Limb (tissue), 2 donors: ENCODE data around the gene DUS4L.

Experiments used
- DNase-seq, 2 donors: peaks; one replicate each; pipeline ENCODE4 v3.0.0-alpha.2; 2016; ENCODE audit errors: extremely low spot score in 2 of 2

The DUS4L gene

DNA sequence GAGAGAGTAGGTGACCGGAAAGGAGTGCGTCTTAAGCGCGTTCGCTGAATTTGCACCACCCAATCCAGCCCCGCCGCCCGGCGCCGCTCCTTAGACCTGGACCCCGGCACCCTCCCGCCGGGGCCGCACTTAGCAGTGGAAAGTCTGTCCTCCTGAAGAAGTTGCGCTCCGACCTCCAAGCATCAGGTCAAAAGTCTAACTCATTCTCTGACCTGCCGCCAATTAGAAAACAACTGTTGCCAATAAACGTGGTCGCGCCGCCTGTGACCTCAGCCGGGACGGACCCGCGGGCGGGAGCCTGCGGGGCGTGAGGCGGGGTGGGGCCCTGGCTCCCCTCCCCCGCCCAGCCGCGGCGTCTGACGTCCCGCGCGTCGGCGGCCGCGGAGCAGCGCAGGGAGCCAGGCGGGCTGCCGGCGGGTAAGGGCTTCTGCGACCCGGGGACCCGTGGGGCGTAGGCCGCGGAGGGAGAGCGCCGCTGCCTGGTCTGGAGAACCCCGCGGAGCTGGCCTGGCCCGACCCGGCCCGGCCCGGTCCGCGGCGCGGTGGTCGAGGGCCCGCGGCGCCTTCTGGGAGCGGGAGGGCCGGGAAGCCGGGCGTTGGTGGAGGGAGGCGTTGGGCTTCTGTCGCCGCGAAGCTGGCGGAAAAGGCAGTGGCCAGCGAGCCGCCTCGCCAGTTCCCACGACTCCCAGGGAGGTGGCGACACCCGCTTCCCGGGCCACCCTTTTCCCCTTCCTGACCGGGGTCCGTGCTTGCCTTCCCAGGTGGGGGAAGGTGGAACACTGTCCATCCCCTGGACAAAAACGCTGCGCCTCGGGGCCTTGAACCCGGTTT is 16.3 kb downstream of the DUS4L start, which contains the start of gene BCAP29:
TSS of gene BCAP29 (plus strand) at position 362 of the 831 bp plus-strand sequence. CDS start 527 bp downstream, outside the sequence.
- DNase-seq = peak; percentile 78 to 83

DNA sequence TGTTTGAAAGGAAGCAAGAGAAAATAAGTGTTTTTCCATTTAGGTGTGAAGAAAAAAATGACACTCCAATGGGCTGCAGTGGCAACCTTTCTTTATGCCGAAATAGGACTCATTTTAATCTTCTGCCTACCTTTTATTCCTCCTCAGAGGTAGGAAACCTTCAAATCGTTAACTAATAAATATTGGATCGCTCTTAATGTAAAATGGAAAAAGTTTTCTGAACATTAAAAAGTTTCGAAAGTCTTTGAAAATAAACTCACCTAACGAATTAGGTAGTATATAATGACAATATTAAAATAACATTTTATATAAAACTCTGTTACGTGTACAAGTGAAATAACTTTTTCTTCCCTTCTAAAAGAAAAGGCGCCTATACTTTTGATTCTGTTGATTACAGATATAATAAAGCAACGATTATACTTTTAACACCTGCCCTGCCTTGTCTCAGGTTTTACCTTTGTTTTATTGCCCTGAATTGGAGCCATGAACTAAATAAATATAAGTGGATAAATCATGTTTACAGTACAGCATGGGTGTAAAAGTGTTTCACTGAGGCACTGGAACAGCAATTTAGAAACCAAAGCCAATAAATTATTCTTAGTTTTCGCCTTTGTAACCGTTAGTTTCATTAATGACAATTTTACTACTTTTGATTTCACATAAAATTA is 17.1 kb downstream of the DUS4L start:
- no peak for DNase-seq

DNA sequence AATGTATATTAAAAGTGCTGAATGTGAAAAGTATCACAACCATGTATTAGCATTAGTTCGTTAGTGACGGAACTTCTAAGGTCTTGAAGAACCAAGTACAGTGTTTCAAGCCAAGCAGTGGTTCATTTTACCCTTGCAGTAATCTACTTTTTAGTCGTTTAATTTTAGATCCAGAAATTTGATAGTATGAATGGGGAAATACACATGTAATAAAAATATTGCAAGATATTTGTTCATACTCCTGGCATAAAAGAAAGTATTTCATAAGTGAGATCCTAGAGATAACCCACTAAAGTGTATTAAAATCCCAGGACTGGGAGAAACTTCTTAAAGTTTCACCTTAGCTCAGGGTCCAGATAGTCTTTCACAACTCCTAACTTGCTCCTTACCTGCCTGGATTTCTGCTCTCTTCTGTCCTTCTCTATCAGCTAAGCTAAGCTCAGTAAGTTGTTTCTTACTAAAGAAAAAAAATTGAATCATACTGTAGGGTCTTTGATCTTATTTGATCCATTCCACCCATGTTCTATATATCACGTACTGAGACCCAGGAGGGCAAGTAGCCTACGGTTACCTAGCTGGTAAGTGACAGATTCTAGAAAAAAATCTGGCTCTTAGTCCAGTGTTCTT is 17.7 kb downstream of the DUS4L start:
- no peak for DNase-seq

DNA sequence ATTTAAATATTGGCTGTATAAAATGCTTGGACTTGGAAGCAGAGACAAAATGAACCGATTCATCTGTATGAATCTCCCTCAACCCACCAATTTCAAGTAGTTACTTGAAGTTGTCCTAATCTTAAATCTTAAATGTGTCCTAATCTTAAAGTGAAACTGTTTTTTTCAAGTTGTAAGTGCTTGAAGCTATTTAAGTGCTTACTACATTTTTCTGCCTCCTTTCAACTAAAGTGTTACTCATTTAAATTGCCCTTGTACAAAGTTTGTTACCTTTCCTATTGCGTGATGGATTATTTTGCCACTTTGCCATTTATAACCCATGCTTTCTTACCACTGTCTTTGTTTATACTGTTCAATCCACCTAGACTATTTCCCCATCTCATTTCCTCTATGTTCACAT is 19.1 kb downstream of the DUS4L start:
- no peak for DNase-seq

DNA sequence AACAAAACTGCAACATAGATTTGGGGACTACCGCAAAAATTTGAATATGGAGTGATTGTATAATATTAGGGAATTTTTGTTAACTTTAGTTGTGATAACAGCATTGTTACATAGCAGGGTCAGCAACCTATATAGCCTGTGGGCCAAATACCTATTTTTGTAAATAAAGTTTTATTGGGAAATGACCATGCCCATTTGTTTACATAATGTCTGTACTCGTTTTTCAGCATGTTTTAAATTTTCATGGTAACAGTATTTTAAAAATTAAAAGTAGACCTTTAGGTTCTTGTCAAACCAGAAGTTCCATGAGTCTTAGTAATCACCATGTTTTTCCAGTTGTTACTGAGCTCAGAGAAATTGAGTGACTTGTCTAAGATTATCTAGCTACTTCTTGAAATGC is 20.9 kb downstream of the DUS4L start:
- DNase-seq = no peak

DNA sequence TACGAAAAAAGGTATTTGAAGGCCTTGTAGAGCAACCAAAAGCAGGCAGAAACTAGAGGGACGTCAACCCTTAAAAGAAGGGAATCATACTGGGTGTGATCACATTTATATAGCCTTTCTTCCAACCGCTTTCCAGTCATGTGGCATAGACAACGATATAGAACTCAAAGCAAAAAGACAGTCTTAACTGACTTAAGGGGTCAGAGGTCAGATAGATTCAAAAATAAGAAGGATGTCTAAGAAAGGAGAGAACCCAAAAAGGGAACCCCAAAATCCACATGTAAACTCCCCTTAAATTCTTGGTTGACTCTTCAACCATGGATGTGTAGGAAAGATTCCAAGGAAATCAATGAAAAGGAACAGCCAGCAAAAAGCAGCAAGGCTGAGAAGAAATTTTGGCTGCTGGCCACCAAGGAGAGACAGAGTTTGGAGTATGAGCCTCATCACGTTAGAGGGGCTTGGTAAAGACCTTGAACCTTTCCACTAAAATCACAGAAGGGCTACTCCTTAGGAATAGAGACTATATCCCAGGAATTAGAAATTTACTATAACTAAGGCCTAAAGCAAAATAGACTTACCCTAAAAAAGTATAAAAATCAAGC is 24.9 kb downstream of the DUS4L start:
- no peak for DNase-seq

DNA sequence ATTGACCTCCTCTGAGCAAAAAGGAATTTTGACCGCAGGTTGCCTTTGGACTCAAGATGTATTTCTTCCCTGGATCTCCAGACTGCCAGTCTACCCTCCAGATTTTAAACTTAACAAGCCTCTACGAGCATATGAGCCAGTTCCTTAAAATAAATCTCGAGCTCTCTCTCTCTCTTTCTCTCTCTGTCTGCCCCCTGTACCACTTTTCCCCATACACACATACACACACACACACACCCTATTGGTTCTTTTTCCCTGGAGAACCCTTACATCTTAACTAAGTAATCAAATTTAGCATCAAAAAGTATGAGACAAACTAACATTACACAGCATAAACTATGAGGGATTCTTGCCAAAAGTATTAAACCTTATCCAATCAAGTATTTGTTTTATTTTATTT is 27.6 kb downstream of the DUS4L start:
- DNase-seq = no peak

DNA sequence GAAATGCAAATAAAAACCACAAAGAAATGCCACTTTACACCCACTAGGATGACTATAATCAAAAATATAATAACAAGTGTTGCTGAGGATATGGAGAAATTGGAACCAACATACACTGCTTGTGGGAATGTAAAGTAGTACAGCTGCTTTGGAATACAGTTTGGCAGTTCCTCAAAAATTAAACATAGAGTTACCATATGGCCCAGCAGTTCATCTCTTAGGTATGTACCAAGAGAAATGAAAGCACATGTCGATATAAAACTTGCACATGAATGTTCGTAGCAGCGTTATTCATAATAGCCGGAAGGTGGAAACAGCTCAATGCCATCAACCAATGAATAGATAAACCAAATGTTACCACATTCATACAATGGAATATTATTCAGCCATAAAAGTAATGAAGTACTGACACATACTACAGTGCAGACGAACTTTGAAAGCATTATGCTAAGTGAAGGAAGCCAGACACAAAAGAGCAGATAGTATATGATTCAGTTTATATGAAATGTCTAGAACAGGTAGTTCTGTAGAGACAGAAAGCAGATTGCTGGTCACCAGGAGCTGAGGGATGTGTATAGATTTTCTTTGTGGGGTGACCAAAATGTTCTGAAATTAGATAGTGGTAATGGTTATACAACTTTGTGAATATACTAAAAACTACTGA is 28.7 kb downstream of the DUS4L start:
- no peak for DNase-seq

DNA sequence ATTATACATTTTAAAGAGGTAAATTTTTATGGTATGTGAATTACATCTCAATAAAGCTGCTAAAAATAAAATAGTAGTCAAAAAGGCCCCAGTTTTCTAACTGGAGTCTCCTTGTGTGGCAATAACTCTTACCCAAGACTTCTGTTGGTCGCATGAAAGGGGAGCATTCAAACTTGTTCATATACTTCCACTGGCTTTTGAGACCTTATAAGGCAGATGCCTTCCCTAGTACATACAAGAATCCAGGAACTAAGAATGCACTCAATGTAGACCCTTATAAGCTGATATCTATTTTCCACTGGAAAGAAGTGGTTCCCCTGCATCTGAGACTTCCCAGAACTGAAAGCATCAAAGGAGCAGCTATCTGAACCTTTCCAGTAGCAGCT is 29.2 kb downstream of the DUS4L start:
- DNase-seq = no peak

DNA sequence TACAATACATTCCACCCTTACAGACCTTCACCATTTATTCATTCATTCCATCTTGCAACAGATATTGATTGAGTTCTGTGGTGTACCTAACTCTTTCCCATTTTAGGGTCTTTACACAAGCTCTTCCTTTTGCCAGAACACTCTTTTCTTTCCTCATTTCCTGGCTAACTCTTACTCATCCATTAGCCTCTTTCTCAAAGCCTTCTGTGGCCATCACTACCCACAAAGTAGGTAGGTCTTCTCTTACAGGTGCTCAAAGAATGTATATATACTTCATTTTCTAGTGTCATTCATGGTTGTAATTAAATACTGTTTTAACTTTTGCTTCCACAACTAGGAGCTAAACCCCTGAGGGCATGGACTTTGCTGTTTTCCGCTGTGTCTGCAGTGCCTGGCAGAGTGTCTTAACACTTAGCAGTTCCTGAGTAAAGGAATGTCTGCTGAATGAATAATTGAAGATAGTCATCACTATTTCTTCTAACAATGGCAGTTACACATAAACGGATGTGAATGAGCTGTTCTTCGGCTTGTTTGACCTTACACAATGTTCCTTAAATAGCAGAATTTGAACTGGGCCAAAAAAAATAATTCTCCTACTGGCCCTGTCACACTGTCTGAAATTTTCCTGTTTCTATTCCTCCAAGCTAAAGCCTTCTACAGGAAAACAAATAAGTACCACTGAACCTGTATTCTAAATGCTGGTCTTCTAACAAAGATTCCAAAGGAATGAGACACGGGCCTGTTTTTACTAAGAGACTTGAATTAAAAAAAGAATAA is 31.4 kb downstream of the DUS4L start:
- no peak for DNase-seq

DNA sequence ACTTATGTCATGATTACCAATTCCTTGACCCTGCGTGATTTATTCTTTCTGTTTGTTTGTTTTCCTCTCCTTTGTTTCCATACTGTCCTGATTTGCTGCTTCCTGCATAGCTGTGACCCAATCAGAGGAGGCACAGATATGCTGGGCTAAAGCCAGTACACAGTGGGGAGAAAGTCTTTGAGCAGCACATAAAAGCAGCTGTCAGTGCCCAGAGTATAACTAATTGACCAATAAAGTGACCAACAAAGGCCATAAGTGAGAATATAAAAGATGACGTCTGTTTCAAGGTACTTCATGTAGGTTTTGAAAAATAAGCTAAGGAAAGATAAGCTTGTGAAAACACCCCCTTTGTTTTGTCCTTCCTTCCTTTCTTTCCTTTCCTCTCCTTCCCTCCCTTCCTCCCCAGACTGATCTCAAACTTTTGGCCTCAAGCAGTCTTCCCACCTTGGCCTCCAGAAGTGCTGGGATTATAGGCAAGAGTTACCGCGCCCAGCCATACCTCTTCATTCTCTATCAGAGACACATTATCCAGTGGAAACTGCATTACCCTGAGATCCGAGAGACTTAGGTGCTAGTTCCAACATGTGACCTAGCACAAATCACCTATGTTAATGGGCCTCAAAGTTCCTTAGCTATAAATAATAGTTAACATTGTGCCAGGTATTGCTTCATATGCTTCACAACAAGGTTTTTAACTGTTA is 33.3 kb downstream of the DUS4L start:
- no peak for DNase-seq

DNA sequence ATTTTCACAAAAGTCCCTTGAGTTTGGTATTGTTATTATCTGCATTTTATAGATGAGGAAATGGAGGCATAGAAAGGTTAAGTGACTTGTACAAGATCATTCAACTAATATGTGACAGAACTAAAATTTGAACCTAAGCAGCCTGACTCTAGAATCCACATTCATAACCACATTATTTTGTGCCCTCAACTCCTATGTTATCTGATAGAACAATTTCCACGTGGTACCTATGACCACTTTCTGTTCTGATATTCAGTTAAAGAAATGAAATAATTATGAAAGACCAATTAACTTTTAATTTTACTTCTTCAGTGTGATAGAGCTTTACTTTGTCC is 33.8 kb downstream of the DUS4L start:
- DNase-seq = no peak

DNA sequence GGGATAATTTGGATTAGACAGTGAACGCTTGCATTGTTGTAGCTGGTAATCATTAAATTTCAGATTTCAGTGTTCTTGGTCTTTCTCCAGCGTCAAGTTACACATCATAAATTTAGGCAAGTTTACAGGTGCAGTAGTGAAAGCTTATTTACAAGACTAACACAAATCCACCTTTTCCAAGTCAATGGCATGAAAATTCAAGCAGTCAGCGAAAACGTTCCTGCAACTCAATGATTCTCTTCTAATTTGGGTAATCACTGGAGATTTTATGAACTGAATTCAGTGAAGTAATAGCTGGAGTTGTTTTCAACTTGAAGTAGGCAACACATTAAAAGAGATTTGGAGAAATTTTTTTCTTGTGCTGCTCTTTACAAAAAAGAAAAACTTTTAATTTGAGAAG is 34.2 kb downstream of the DUS4L start:
- no peak for DNase-seq

DNA sequence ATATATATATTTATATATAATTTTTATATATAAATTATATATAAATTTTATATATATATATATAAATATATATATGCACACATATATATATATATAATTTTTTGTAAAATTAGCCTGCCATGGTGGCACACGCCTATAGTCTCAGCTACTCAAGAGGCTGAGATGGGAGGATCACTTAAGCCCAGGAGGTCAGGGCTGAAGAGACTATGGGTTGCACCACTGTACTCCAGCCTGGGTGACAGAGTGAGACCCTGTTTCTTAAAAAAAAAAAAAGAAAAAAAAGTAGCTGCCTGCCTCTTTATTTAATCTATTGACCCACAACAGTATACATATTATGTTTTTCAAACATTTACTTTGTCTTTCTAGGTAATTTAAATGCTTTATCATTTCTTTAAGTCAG is 35.5 kb downstream of the DUS4L start:
- no peak for DNase-seq

DNA sequence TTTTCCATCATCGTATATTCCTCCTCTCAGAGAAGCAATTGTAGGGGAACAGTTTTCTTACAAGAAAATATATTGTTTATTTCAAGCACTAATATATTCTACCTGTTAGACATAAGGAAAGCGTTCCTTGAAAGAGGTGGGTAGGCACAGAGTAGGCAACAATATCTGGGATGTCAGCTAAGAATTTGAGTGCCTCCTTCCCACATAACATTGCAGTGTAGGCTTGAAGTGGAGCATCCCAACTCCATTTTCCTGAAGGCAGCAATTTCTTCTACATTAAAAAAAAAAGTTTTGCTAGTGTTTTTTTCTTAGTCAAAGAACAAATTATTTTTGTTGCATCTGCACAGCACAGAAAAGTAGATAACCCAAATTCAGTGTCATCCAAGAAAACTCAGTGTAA is 37.0 kb downstream of the DUS4L start:
- no peak for DNase-seq

DNA sequence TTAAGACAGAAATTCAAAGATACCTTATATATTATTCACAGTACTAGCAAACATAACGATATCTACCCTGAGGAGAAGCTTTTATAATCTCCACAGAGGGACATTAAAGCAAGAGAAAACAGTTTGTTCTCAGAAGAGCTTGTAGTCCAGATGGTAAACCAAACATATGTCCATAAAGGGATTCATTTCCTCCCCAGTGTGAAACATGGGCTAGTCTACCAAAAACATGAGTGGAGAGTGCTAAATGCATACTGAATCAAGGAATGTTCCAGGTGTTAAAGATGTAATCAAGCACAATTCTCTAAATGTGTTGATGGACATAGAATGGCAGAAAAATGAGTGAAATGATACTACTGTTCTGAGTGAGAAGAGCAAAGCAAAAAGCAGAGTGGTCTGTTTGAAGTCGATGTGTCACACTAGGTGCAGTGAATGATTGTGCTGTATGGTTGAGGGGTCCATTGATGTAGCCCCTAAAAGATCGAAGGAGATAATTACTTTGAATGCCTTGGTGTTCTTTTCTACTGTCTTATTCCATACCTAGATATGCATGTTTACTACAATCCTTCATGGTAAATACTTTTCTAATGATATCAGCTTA is 41.5 kb downstream of the DUS4L start:
- no peak for DNase-seq

DNA sequence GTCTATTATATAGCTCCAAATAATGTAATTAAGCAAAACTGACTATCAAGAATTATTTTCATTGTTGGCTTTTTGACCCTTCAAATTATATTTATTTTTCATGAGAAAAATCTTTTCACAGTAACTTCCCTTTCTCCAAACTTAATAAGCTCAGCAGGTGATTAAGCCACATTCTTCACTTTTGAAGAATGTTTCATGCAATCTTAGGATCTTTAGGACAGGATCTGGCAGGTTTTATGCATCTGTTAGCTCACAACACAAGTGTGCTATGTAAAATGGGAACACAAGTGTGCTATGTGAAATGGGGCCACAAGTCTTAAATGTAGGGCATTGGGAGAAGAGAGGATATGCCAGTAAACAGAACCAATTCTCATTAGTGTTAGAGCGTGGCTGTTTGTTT is 42.5 kb downstream of the DUS4L start:
- no peak for DNase-seq

DNA sequence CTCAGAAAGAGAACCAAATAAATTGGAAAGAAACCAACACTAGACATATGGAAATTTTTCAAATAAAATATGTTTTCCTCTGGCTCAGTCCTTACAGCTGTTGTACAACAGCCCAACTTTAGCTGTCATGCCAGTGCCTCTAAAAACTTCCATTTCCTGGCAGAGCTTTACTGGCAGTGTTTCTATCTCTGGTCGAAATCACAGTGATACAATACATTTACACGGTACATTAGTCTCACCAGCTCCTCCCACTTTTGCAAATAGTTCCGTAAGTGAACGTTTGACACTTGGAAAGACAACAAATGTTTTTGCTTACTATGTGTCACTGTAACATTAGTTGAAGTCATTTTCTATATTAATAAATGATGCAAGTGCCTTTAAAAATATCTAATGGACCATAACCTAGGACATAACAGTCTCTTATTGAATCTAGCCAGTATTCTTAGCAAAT is 46.1 kb downstream of the DUS4L start:
- peak in 1 of 2 donors; percentile 61 for DNase-seq

DNA sequence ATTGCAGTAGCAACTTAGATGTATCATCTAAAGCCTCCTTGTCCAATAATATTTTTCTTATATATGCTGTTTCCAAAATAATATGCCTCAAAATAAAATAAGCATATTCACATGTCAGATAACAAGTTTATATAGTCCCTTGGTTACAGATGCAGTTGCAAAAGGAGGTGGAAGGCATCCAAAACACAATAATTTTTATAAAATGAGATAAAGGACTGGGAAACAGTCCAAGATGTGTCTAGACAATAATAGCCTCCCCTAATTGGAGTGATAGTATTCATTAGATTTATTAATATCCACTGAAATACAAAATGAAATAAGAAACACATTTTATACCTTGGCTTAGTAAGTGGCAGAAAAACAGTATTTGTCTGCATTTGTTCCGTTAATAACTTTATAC is 46.6 kb downstream of the DUS4L start:
- no peak for DNase-seq

DNA sequence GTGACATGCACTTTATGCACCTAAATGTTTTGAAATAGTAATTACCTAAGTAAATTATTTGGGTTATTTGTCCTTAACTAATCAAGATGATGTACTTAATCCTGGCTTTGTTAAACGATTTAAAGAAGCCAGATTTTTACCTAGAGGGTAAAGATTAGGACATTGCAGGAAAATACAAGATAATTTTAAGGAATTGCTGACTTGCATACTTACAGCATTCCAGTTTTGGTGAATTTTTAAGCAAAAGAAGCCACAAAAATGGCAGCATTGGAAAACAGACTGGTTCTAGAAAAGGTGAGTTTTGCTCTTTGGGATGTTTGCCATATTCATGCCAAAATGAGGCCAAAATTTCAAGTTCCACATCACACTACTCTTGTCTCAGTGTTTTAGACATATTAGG is 49.7 kb downstream of the DUS4L start:
- no peak for DNase-seq
